ENCODE results near the gene SETD5. TPM values are rescaled to one million over a fixed set of nuclear protein-coding genes. Genes with fewer than 3 reads are reported as not detected.

Gene SETD5
- total and polyA plus RNA-seq, 9 donors, result 30.8 to 140 (median 97.6) TPM

GRCh38 chr3:9388142-9388541 lies 9.3 kb upstream of the SETD5 start:
- TF ChIP-seq EP300 (IDR thresholded peaks at IDR 0.05), result no peak
- TF ChIP-seq POLR2A (IDR thresholded peaks at IDR 0.05), result no peak
- TF ChIP-seq CTCF (IDR thresholded peaks at IDR 0.05), result no peak
- WGBS, 3 donors, result 33 to 68% (median 47%) methylated on average over 2 of the region's 2 CpGs
- no peak overlapping the region for H3K4me3 ChIP-seq
- no peaks in the 10 kb centered on the region for H3K36me3 ChIP-seq
- no peaks in the 10 kb centered on the region for H3K9me3 ChIP-seq
- intact Hi-C loops (cut with DNase I), result loop anchor here in 2 of 4 donors (10.0 kb wide), 2 partner anchors 47 to 87 kb away; no protein-coding TSS in a partner anchor
- no peaks in the 10 kb centered on the region for H3K4me1 ChIP-seq (ENCODE audit: insufficient read depth)
- no peaks in the 10 kb centered on the region for H3K27me3 ChIP-seq
- no peak for DNase-seq
- H3K27ac ChIP-seq, result no peak overlapping the region

- Histone ChIP-seq H3K9me3 (no peaks in the 10 kb centered on the region), H3K27me3 (no peaks in the 10 kb centered on the region), H3K27ac (no peak overlapping the region), H3K4me3 (no peak overlapping the region), H3K4me1 (ENCODE audit: insufficient read depth) (no peaks in the 10 kb centered on the region), H3K36me3 (no peaks in the 10 kb centered on the region)
- WGBS, 3 donors, result 84 to 90% (median 89%) methylated on average over 5 of the region's 5 CpGs
- TF ChIP-seq CTCF (IDR thresholded peaks at IDR 0.05) (no peak), EP300 (IDR thresholded peaks at IDR 0.05) (no peak), POLR2A (IDR thresholded peaks at IDR 0.05) (no peak)
- intact Hi-C loops (cut with DNase I), result loop anchor here in 2 of 4 donors (10.0 kb wide), 2 partner anchors 46 to 86 kb away; no protein-coding TSS in a partner anchor
- no peak for DNase-seq
Observed at GRCh38 chr3:9388562-9389272, 8.7 kb upstream of the SETD5 start.

- intact Hi-C loops (cut with DNase I), result no loop called here
- Histone ChIP-seq H3K27me3 (no peaks in the 10 kb centered on the region), H3K36me3 (no peaks in the 10 kb centered on the region), H3K4me1 (ENCODE audit: insufficient read depth) (no peaks in the 10 kb centered on the region), H3K4me3 (no peak overlapping the region), H3K9me3 (no peaks in the 10 kb centered on the region), H3K27ac (no peak overlapping the region)
- no peak for DNase-seq
- 92 to 98% (median 93%) methylated on average over 5 of the region's 5 CpGs for WGBS, 3 donors
- TF ChIP-seq EP300 (IDR thresholded peaks at IDR 0.05) (no peak), POLR2A (IDR thresholded peaks at IDR 0.05) (no peak), CTCF (IDR thresholded peaks at IDR 0.05) (no peak)
Observed at GRCh38 chr3:9390265-9390888, 7.0 kb upstream of the SETD5 start.

- TF ChIP-seq CTCF (IDR thresholded peaks at IDR 0.05) (no peak), EP300 (IDR thresholded peaks at IDR 0.05) (no peak), POLR2A (IDR thresholded peaks at IDR 0.05) (no peak)
- Histone ChIP-seq H3K27me3 (no peaks in the 10 kb centered on the region), H3K9me3 (no peaks in the 10 kb centered on the region), H3K27ac (no peak overlapping the region), H3K36me3 (no peaks in the 10 kb centered on the region), H3K4me3 (no peak overlapping the region), H3K4me1 (ENCODE audit: insufficient read depth) (peaks cover 2% of the 10 kb centered on the region)
- WGBS, 3 donors, result 40 to 58% (median 45%) methylated on average over 1 of the region's 1 CpG
- no peak for DNase-seq
- intact Hi-C loops (cut with DNase I), result no loop called here
Observed at GRCh38 chr3:9392041-9392440, 5.4 kb upstream of the SETD5 start.
